Lower leg skin (tissue), 4 donors: ENCODE measurements around the gene RPS6KA4. TPM values are rescaled to one million over a fixed set of nuclear protein-coding genes. Genes with fewer than 3 reads are reported as not detected.

Source experiments
- DNase-seq, 2 donors: peaks; one replicate each; pipeline ENCODE4 v3.0.0-alpha.2; 2019; ENCODE audit warnings: low spot score in 2 of 2
- H3K4me3 ChIP-seq: fragments of 200-600 bp; sonication (generic); 2 replicates; pipeline ENCODE4 v1.5.1; 2017; ENCODE audit warnings: mild to moderate bottlenecking, low read depth; ENCODE audit not compliant: poor library complexity, severe bottlenecking
- POLR2A ChIP-seq, 2 donors: fragments of 450-650 bp; IDR thresholded peaks; one replicate each; pipeline ENCODE4 v1.6.1; 2016 to 2017; ENCODE audit warnings: antibody characterized with exemption in 2 of 2, mild to moderate bottlenecking in 1 of 2, moderate library complexity in 1 of 2
- WGBS, 2 donors: methylation state at CpG; one replicate each; pipeline ENCODE4 v1.1.5; 2018; 5-methylcytosine and 5-hydroxymethylcytosine counted together
- intact Hi-C: fragments of 100-400 bp; cut with DNase I; formaldehyde crosslinking; loops from one replicate; pipeline ENCODE4 v1.15.0; 2023; ENCODE audit warnings: low total_unique reads
- total RNA-seq, 4 donors: library from RNA; depleted of rRNA; stranded (reverse); fragments of >200 nt; gene quantifications; one replicate each; pipeline ENCODE4 v1.1.0, GENCODE V29; 2016
- TF ChIP-seq, protein P1 (sequence below), 3 donors: fragments of 450-650 bp; IDR thresholded peaks; one replicate each; pipeline ENCODE4 v1.5.1; 2016; ENCODE audit warnings: antibody characterized with exemption in 3 of 3, mild to moderate bottlenecking in 3 of 3, moderate library complexity in 2 of 3

RPS6KA4 gene
- total RNA-seq, 4 donors from 2014 or later, result 39.4 to 77.4 (median 49.2) TPM

DNA sequence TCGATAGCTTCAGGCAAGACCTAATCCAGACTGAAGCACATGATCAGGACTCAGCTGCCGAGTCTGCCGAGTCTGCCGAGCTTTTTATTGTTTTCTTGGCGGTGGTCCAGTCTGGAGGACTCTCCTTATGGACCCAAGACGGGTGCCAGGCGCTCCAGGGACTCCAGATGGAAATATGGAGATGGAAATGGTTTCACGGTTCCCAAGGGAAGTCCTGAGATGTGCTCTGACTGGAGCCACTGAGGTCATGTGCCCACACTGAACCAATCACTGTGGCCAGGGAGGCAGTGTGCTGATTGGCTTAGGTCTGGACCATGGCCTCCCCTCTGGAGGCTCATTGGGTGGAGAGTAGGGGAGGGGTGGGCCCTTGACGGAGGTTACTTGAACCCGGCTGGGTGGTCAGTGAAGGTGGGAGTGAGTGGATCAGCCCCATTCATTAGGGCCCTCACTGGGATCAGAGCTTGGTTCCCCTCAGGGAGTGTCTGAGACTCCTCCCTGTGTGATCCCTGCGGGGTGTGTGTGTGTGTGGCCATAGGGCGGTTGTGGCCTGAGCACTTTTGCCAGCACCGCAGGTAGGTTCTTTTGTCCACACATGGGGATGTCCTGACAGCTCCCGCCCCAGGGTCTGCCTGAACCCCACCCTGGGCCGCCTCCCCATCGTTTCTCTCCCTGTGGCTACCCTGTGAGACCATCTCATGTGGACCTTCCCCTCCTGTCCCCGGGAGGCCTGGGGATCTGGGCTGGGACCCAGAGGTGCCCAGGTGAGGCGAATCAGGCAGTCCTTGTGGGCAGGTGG is 14.0 kb downstream of the RPS6KA4 start:
- no peak for DNase-seq
- TF ChIP-seq POLR2A (IDR thresholded peaks at IDR 0.05), result no peak
- TF ChIP-seq, protein P1, sequence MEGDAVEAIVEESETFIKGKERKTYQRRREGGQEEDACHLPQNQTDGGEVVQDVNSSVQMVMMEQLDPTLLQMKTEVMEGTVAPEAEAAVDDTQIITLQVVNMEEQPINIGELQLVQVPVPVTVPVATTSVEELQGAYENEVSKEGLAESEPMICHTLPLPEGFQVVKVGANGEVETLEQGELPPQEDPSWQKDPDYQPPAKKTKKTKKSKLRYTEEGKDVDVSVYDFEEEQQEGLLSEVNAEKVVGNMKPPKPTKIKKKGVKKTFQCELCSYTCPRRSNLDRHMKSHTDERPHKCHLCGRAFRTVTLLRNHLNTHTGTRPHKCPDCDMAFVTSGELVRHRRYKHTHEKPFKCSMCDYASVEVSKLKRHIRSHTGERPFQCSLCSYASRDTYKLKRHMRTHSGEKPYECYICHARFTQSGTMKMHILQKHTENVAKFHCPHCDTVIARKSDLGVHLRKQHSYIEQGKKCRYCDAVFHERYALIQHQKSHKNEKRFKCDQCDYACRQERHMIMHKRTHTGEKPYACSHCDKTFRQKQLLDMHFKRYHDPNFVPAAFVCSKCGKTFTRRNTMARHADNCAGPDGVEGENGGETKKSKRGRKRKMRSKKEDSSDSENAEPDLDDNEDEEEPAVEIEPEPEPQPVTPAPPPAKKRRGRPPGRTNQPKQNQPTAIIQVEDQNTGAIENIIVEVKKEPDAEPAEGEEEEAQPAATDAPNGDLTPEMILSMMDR (IDR thresholded peaks at IDR 0.05), result no peak
- intact Hi-C loops, result loop anchor here (10.0 kb wide), 1 partner anchor 272 kb away; no protein-coding TSS in a partner anchor
- WGBS, 2 donors, result 53 to 63% methylated on average over 18 of the region's 18 CpGs
- no peak overlapping the region for H3K4me3 ChIP-seq

DNA sequence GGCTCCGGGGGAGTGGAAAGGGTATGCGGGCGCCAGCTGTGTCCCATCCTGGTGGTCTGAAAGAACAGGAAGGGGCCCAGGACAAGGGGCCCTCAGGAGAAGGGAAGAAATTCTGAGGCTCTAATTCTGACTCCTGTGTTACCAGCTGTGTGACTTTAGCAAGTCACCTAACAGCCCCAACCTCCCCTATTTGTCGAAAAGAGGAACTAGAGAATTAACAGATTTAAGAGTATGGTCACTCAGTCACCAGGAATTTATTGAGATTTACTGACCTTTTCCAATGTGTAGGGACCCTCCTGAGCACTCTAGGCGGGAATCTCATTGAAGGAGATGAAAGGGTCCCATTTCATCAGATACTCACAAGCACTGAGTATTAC is 14.6 kb downstream of the RPS6KA4 start:
- no peak for TF ChIP-seq POLR2A (IDR thresholded peaks at IDR 0.05)
- TF ChIP-seq, protein P1 (IDR thresholded peaks at IDR 0.05), result no peak
- no peak overlapping the region for H3K4me3 ChIP-seq
- DNase-seq, result no peak
- intact Hi-C loops, result loop anchor here (10.0 kb wide), 1 partner anchor 271 kb away; no protein-coding TSS in a partner anchor
- 63 to 69% methylated on average over 5 of the region's 5 CpGs for WGBS, 2 donors

DNA sequence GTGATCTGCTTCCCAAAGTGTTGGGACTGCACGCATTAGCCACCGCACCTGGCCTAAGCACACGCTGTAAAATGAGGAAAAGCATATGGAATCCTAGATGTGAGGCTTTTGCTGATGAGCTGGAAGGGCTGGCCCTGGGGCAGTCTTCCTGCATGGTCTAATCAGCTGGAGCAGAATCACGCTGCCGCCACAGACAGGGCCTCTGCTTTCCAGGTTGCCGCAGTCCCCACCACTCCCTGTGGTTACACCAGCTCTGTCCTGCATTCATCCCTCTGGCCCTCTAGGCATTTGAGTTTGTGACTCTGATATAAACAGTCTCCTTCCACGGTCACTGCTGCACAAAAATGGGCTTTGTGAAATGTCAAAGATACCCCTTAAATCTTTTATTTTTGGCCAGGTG is 17.1 kb downstream of the RPS6KA4 start:
- no peak overlapping the region for H3K4me3 ChIP-seq
- WGBS, 2 donors, result 81 to 91% methylated on average over 7 of the region's 7 CpGs
- intact Hi-C loops, result loop anchor here (10.0 kb wide), 1 partner anchor 269 kb away; no protein-coding TSS in a partner anchor

GRCh38 chr11:64378335-64378880 is 19.4 kb downstream of the RPS6KA4 start:
- TF ChIP-seq, protein P1 (IDR thresholded peaks at IDR 0.05), result no peak
- TF ChIP-seq POLR2A (IDR thresholded peaks at IDR 0.05), result no peak
- WGBS, 2 donors, result 27% methylated on average over 14 of the region's 14 CpGs
- no peak for DNase-seq
- intact Hi-C loops, result loop anchor here (10.0 kb wide), 1 partner anchor 266 kb away; no protein-coding TSS in a partner anchor
- H3K4me3 ChIP-seq, result no peak overlapping the region

More for the DNA sequence above, 17.1 kb downstream of the RPS6KA4 start:
- DNase-seq, result no peak
- TF ChIP-seq, protein P1 (IDR thresholded peaks at IDR 0.05), result no peak

GRCh38 chr11:64379160-64379559 is 20.2 kb downstream of the RPS6KA4 start:
- intact Hi-C loops, result loop anchor here (10.0 kb wide), 1 partner anchor 266 kb away; no protein-coding TSS in a partner anchor
- 53 to 60% methylated on average over 15 of the region's 15 CpGs for WGBS, 2 donors
- TF ChIP-seq POLR2A (IDR thresholded peaks at IDR 0.05), result no peak
- TF ChIP-seq, protein P1 (IDR thresholded peaks at IDR 0.05), result no peak
- H3K4me3 ChIP-seq, result no peak overlapping the region
- DNase-seq, result no peak
